Suprapubic skin (tissue), 4 donors: ENCODE measurements around the gene ITGB3BP. TPM values are rescaled to one million over a fixed set of nuclear protein-coding genes. Genes with fewer than 3 reads are reported as not detected.

Experiments used
- DNase-seq, 2 donors: peaks; one replicate each; pipeline ENCODE4 v3.0.0-alpha.2; 2019; ENCODE audit warnings: low spot score in 2 of 2
- H3K27ac ChIP-seq: fragments of 200-600 bp; sonication (generic); one replicate; pipeline ENCODE4 v1.5.1; 2019
- H3K27me3 ChIP-seq: fragments of 200-600 bp; sonication (generic); one replicate; pipeline ENCODE4 v1.5.1; 2019
- H3K36me3 ChIP-seq: fragments of 200-600 bp; sonication (generic); one replicate; pipeline ENCODE4 v1.5.1; 2019
- H3K4me1 ChIP-seq: fragments of 200-600 bp; sonication (generic); one replicate; pipeline ENCODE4 v1.5.1; 2019
- H3K4me3 ChIP-seq: fragments of 200-600 bp; sonication (generic); one replicate; pipeline ENCODE4 v1.5.1; 2019; ENCODE audit warnings: mild to moderate bottlenecking
- H3K9me3 ChIP-seq: fragments of 200-600 bp; sonication (generic); one replicate; pipeline ENCODE4 v1.5.1; 2019
- CTCF ChIP-seq, 2 donors: fragments of 200-600 bp in 1 of 2; fragments of 450-650 bp in 1 of 2; sonication (generic) in 1 of 2; IDR thresholded peaks; one replicate each; pipeline ENCODE4 v1.5.1; 2016 to 2019; ENCODE audit warnings: antibody characterized with exemption in 2 of 2, mild to moderate bottlenecking in 1 of 2, moderate library complexity in 1 of 2
- EP300 ChIP-seq: sonication (generic); formaldehyde crosslinking; IDR thresholded peaks from one replicate; pipeline ENCODE4 v1.6.1; 2017; ENCODE audit warnings: antibody characterized with exemption
- POLR2A ChIP-seq, 2 donors: fragments of 450-650 bp; IDR thresholded peaks; one replicate each; pipeline ENCODE4 v1.6.1; 2017; ENCODE audit warnings: antibody characterized with exemption in 2 of 2, mild to moderate bottlenecking in 2 of 2, moderate library complexity in 2 of 2
- POLR2AphosphoS5 ChIP-seq, 3 donors: sonication (generic); formaldehyde crosslinking; IDR thresholded peaks; one replicate each; pipeline ENCODE4 v1.6.1; 2017; ENCODE audit warnings: antibody characterized with exemption in 3 of 3
- WGBS: methylation state at CpG from one replicate; pipeline ENCODE4 v1.1.5; 2018; 5-methylcytosine and 5-hydroxymethylcytosine counted together
- total RNA-seq, 4 donors: library from RNA; depleted of rRNA; stranded (reverse); fragments of >200 nt; gene quantifications; one replicate each; pipeline ENCODE4 v1.1.0, GENCODE V29; 2016

ITGB3BP gene
- total RNA-seq, 4 donors from 2014 or later: 10.3 to 22.2 (median 16.1) TPM

GRCh38 chr1:63559357-63559756 lies 36.3 kb upstream of the ITGB3BP start:
- Histone ChIP-seq H3K9me3 (no peaks in the 10 kb centered on the region), H3K27ac (no peak overlapping the region), H3K4me1 (no peaks in the 10 kb centered on the region), H3K4me3 (no peak overlapping the region), H3K36me3 (peaks cover 4% of the 10 kb centered on the region), H3K27me3 (no peaks in the 10 kb centered on the region)
- TF ChIP-seq POLR2AphosphoS5 (IDR thresholded peaks at IDR 0.05): no peak
- TF ChIP-seq CTCF (IDR thresholded peaks at IDR 0.05): no peak
- TF ChIP-seq EP300: no peak
- no peak for TF ChIP-seq POLR2A (IDR thresholded peaks at IDR 0.05)
- WGBS: 95% methylated on average over 2 of the region's 2 CpGs
- DNase-seq: no peak

- DNase-seq: no peak
- TF ChIP-seq EP300: no peak
- no peak for TF ChIP-seq CTCF (IDR thresholded peaks at IDR 0.05)
- TF ChIP-seq POLR2A (IDR thresholded peaks at IDR 0.05): no peak
- no peak for TF ChIP-seq POLR2AphosphoS5 (IDR thresholded peaks at IDR 0.05)
These were observed 34.5 kb upstream of the ITGB3BP start for GRCh38 chr1:63557365-63557987.

GRCh38 chr1:63555480-63555879 lies 32.5 kb upstream of the ITGB3BP start:
- H3K4me1 ChIP-seq: no peaks in the 10 kb centered on the region
- H3K27ac ChIP-seq: no peak overlapping the region
- H3K9me3 ChIP-seq: no peaks in the 10 kb centered on the region
- H3K27me3 ChIP-seq: no peaks in the 10 kb centered on the region
- H3K36me3 ChIP-seq: peaks cover 4% of the 10 kb centered on the region
- no peak for DNase-seq
- TF ChIP-seq POLR2A (IDR thresholded peaks at IDR 0.05) (no peak), EP300 (no peak), POLR2AphosphoS5 (IDR thresholded peaks at IDR 0.05) (no peak), CTCF (IDR thresholded peaks at IDR 0.05) (no peak)
- no peak overlapping the region for H3K4me3 ChIP-seq

More at GRCh38 chr1:63557365-63557987, 34.5 kb upstream of the ITGB3BP start:
- Histone ChIP-seq H3K27me3 (no peaks in the 10 kb centered on the region), H3K36me3 (peaks cover 4% of the 10 kb centered on the region), H3K27ac (no peak overlapping the region), H3K4me3 (no peak overlapping the region), H3K4me1 (no peaks in the 10 kb centered on the region), H3K9me3 (no peaks in the 10 kb centered on the region)
- 86% methylated on average over 6 of the region's 6 CpGs for WGBS

GRCh38 chr1:63548877-63549276 lies 25.9 kb upstream of the ITGB3BP start:
- Histone ChIP-seq H3K9me3 (no peaks in the 10 kb centered on the region), H3K36me3 (no peaks in the 10 kb centered on the region), H3K4me3 (no peak overlapping the region), H3K27me3 (no peaks in the 10 kb centered on the region), H3K27ac (no peak overlapping the region), H3K4me1 (peaks cover 5% of the 10 kb centered on the region)
- TF ChIP-seq POLR2AphosphoS5 (IDR thresholded peaks at IDR 0.05): no peak
- no peak for TF ChIP-seq EP300
- TF ChIP-seq CTCF (IDR thresholded peaks at IDR 0.05): no peak
- TF ChIP-seq POLR2A (IDR thresholded peaks at IDR 0.05): no peak
- 89% methylated on average over 13 of the region's 13 CpGs for WGBS
- DNase-seq: no peak

GRCh38 chr1:63548303-63548702 lies 25.3 kb upstream of the ITGB3BP start:
- H3K4me3 ChIP-seq: no peak overlapping the region
- no peaks in the 10 kb centered on the region for H3K36me3 ChIP-seq
- no peaks in the 10 kb centered on the region for H3K27me3 ChIP-seq
- no peak for TF ChIP-seq CTCF (IDR thresholded peaks at IDR 0.05)
- TF ChIP-seq EP300: no peak
- no peak for TF ChIP-seq POLR2AphosphoS5 (IDR thresholded peaks at IDR 0.05)
- TF ChIP-seq POLR2A (IDR thresholded peaks at IDR 0.05): no peak
- DNase-seq: no peak
- H3K9me3 ChIP-seq: no peaks in the 10 kb centered on the region
- peak overlapping the region; percentile 83 for H3K27ac ChIP-seq
- peaks cover 5% of the 10 kb centered on the region for H3K4me1 ChIP-seq
- 72% methylated on average over 2 of the region's 2 CpGs for WGBS
